CD14-positive monocyte (primary cell): ENCODE data around the gene PCK2. TPM values are rescaled to one million over a fixed set of nuclear protein-coding genes. Genes with fewer than 3 reads are reported as not detected.

Source experiments
- DNase-seq, 3 donors: peaks; one replicate each; pipeline ENCODE4 v3.0.0-alpha.2; 2011 to 2022
- H2AFZ ChIP-seq: 2 replicates; pipeline ENCODE4 v1.6.0; 2012; ENCODE audit warnings: mild to moderate bottlenecking, low read depth, low read length, inconsistent platforms; ENCODE audit not compliant: insufficient read depth, poor library complexity, severe bottlenecking
- H3K27ac ChIP-seq, 2 donors: 1 replicate in 1 of 2; 2 replicates in 1 of 2; pipeline ENCODE4 v1.5.1; 2012 to 2013; ENCODE audit warnings: low read length in 2 of 2, control low read depth in 1 of 2, inconsistent platforms in 1 of 2, low read depth in 1 of 2, mild to moderate bottlenecking in 1 of 2
- H3K27me3 ChIP-seq, 2 donors: one replicate each; pipeline versions ENCODE4 v1.6.0 to v1.6.1; 2011 to 2013; ENCODE audit warnings: low read length in 2 of 2; ENCODE audit not compliant: control insufficient read depth in 2 of 2, insufficient read depth in 2 of 2
- H3K36me3 ChIP-seq, 2 donors: replicated peaks in 1 of 2; 1 replicate in 1 of 2; 2 replicates in 1 of 2; pipeline versions ENCODE4 v1.5.1 to v1.6.1; 2012 to 2013; ENCODE audit warnings: low read length in 2 of 2, control low read depth in 1 of 2, inconsistent platforms in 1 of 2, mild to moderate bottlenecking in 1 of 2; ENCODE audit not compliant: insufficient read depth in 2 of 2, control insufficient read depth in 1 of 2
- H3K4me1 ChIP-seq, 2 donors: 1 replicate in 1 of 2; 2 replicates in 1 of 2; pipeline versions ENCODE4 v1.5.1 to v1.6.1; 2012 to 2013; ENCODE audit warnings: low read length in 2 of 2, control low read depth in 1 of 2, inconsistent platforms in 1 of 2, mild to moderate bottlenecking in 1 of 2, moderate library complexity in 1 of 2; ENCODE audit not compliant: insufficient read depth in 2 of 2, control insufficient read depth in 1 of 2
- H3K4me2 ChIP-seq: replicated peaks from 2 replicates; pipeline ENCODE3; 2012; ENCODE audit warnings: low read length, moderate library complexity, mild to moderate bottlenecking; ENCODE audit not compliant: poor library complexity, severe bottlenecking; ENCODE audit errors: extremely low read depth
- H3K4me3 ChIP-seq, 3 experiments: fragments of 200-600 bp in 1 of 3; sonication (generic) in 1 of 3; replicated peaks in 1 of 3; 1 replicate in 2 of 3; 2 replicates in 1 of 3; pipeline ENCODE4 v1.5.1; 2011 to 2013; ENCODE audit warnings: low read length in 3 of 3, mild to moderate bottlenecking in 3 of 3, control low read depth in 2 of 3, low read depth in 2 of 3, inconsistent platforms in 1 of 3, moderate library complexity in 1 of 3
- H3K79me2 ChIP-seq: 2 replicates; pipeline ENCODE4 v1.6.0; 2012; ENCODE audit warnings: mild to moderate bottlenecking, control low read depth, inconsistent platforms, low read length, moderate library complexity; ENCODE audit not compliant: insufficient read depth
- H3K9ac ChIP-seq: 2 replicates; pipeline ENCODE4 v1.6.0; 2017; ENCODE audit warnings: low read length, mild to moderate bottlenecking; ENCODE audit not compliant: insufficient read depth, poor library complexity, severe bottlenecking
- H3K9me3 ChIP-seq, 2 donors: replicated peaks in 1 of 2; 1 replicate in 1 of 2; 2 replicates in 1 of 2; pipeline versions ENCODE4 v1.5.1 to v1.6.1; 2012 to 2013; ENCODE audit warnings: low read length in 2 of 2, control low read depth in 1 of 2; ENCODE audit not compliant: control insufficient read depth in 1 of 2, insufficient read depth in 1 of 2
- H4K20me1 ChIP-seq: 2 replicates; pipeline ENCODE4 v1.6.0; 2012; ENCODE audit warnings: mild to moderate bottlenecking, low read length, control low read depth, moderate library complexity; ENCODE audit not compliant: insufficient read depth
- H3K27ac Mint-ChIP-seq, 7 donors: one replicate each; pipeline ENCODE4 v1.8.0; 2020; ENCODE audit warnings: mild to moderate bottlenecking in 7 of 7, mixed read lengths in 7 of 7, moderate library complexity in 6 of 7, inconsistent platforms in 2 of 7
- H3K27me3 Mint-ChIP-seq, 3 donors: one replicate each; pipeline ENCODE4 v1.8.0; 2021 to 2022; ENCODE audit warnings: low read depth in 3 of 3, mild to moderate bottlenecking in 3 of 3, mixed read lengths in 3 of 3, moderate library complexity in 3 of 3, inconsistent platforms in 1 of 3
- H3K36me3 Mint-ChIP-seq, 2 donors: one replicate each; pipeline ENCODE4 v1.8.0; 2020; ENCODE audit warnings: mixed read lengths in 2 of 2, inconsistent platforms in 1 of 2, mild to moderate bottlenecking in 1 of 2
- H3K4me1 Mint-ChIP-seq: one replicate; pipeline ENCODE4 v1.8.0; 2020; ENCODE audit warnings: mild to moderate bottlenecking, mixed read lengths
- H3K4me3 Mint-ChIP-seq, 2 donors: one replicate each; pipeline ENCODE4 v1.8.0; 2020; ENCODE audit warnings: mild to moderate bottlenecking in 2 of 2, mixed read lengths in 2 of 2, moderate library complexity in 1 of 2
- H3K9me3 Mint-ChIP-seq, 7 donors: one replicate each; pipeline ENCODE4 v1.8.0; 2020 to 2022; ENCODE audit warnings: mixed read lengths in 7 of 7, mild to moderate bottlenecking in 6 of 7, moderate library complexity in 6 of 7, inconsistent platforms in 2 of 7
- CTCF ChIP-seq: fragments of 200-600 bp; IDR thresholded peaks from one replicate; pipeline ENCODE4 v1.8.0; 2022; ENCODE audit warnings: antibody characterized with exemption, mild to moderate bottlenecking
- WGBS: methylation state at CpG from one replicate; pipeline ENCODE4 v1.1.5; 2013; ENCODE audit warnings: missing lambda C conversion rate; ENCODE audit not compliant: insufficient coverage; 5-methylcytosine and 5-hydroxymethylcytosine counted together
- intact Hi-C, 2 donors: fragments of 100-400 bp; cut with micrococcal nuclease; formaldehyde crosslinking; loops; one replicate each; pipeline versions ENCODE4 v1.15.0 to v1.15.1; 2023
- polyA plus RNA-seq, 3 donors: library from polyadenylated mRNA; depleted of rRNA in 1 of 3; unstranded in 2 of 3; stranded (reverse) in 1 of 3; fragments of 300-500 nt in 2 of 3; fragments of >200 nt in 1 of 3; fragmentation: Illumina TruSeq in 2 of 3; gene quantifications; 1 replicate in 2 of 3; 2 replicates in 1 of 3; pipeline ENCODE4 v1.2.3, GENCODE V29; 2012 to 2021

The PCK2 gene
- polyA plus RNA-seq, 3 donors, result 29.9 to 34.2 (median 31.3) TPM

- peak overlapping the region in 1 of 7 donors; percentile 21 for H3K27ac Mint-ChIP-seq
These were observed 29.3 kb upstream of the PCK2 start for GRCh38 chr14:24064856-24065255.

GRCh38 chr14:24065408-24065807, 28.7 kb upstream of the PCK2 start:
- intact Hi-C loops, result no loop called here
- H3K9me3 Mint-ChIP-seq, result peaks cover 0 to 2% (median 0%) of the 10 kb centered on the region in 7 donors
- Histone ChIP-seq H2AFZ (no peak overlapping the region), H3K4me2 (no peak overlapping the region), H3K4me3 (no peak overlapping the region), H4K20me1 (no peaks in the 10 kb centered on the region), H3K9me3 (no peaks in the 10 kb centered on the region), H3K27me3 (no peaks in the 10 kb centered on the region), H3K27ac (no peak overlapping the region), H3K9ac (no peak overlapping the region), H3K79me2 (no peaks in the 10 kb centered on the region), H3K36me3 (no peaks in the 10 kb centered on the region), H3K4me1 (no peaks in the 10 kb centered on the region)
- TF ChIP-seq CTCF, result no peak
- H3K36me3 Mint-ChIP-seq, result no peaks in the 10 kb centered on the region
- WGBS, result 88% methylated on average over 5 of the region's 8 CpGs
- H3K4me1 Mint-ChIP-seq, result peaks cover 2% of the 10 kb centered on the region
- no peak overlapping the region for H3K4me3 Mint-ChIP-seq
- peak overlapping the region in 1 of 7 donors; percentile 15 for H3K27ac Mint-ChIP-seq
- no peak for DNase-seq
- peaks cover 5 to 11% (median 7%) of the 10 kb centered on the region in 3 donors for H3K27me3 Mint-ChIP-seq

More at GRCh38 chr14:24064856-24065255, 29.3 kb upstream of the PCK2 start:
- Histone ChIP-seq H3K4me1 (no peaks in the 10 kb centered on the region), H3K36me3 (no peaks in the 10 kb centered on the region), H4K20me1 (no peaks in the 10 kb centered on the region), H3K79me2 (no peaks in the 10 kb centered on the region), H3K27me3 (no peaks in the 10 kb centered on the region), H3K9me3 (no peaks in the 10 kb centered on the region), H3K4me3 (no peak overlapping the region), H2AFZ (no peak overlapping the region), H3K4me2 (no peak overlapping the region), H3K9ac (no peak overlapping the region), H3K27ac (no peak overlapping the region)
- no peak overlapping the region for H3K4me3 Mint-ChIP-seq
- TF ChIP-seq CTCF, result no peak
- H3K27me3 Mint-ChIP-seq, result peaks cover 5 to 10% (median 7%) of the 10 kb centered on the region in 3 donors
- intact Hi-C loops, result no loop called here
- peaks cover 0 to 2% (median 0%) of the 10 kb centered on the region in 7 donors for H3K9me3 Mint-ChIP-seq
- 81% methylated on average over 4 of the region's 15 CpGs for WGBS
- no peak for DNase-seq
- H3K4me1 Mint-ChIP-seq, result no peaks in the 10 kb centered on the region
- no peaks in the 10 kb centered on the region for H3K36me3 Mint-ChIP-seq
